ENCODE data around the gene DLGAP4.
"Not testable (repeated sequence)": the region's sequence is repeated elsewhere in the genome, so short reads cannot be mapped to it uniquely, and the experiment has no call there.

The DLGAP4 gene

GRCh38 chr20:36460648-36461599, 154.8 kb downstream of the DLGAP4 start:
- DNase-seq, result peak; percentile 87

DNA sequence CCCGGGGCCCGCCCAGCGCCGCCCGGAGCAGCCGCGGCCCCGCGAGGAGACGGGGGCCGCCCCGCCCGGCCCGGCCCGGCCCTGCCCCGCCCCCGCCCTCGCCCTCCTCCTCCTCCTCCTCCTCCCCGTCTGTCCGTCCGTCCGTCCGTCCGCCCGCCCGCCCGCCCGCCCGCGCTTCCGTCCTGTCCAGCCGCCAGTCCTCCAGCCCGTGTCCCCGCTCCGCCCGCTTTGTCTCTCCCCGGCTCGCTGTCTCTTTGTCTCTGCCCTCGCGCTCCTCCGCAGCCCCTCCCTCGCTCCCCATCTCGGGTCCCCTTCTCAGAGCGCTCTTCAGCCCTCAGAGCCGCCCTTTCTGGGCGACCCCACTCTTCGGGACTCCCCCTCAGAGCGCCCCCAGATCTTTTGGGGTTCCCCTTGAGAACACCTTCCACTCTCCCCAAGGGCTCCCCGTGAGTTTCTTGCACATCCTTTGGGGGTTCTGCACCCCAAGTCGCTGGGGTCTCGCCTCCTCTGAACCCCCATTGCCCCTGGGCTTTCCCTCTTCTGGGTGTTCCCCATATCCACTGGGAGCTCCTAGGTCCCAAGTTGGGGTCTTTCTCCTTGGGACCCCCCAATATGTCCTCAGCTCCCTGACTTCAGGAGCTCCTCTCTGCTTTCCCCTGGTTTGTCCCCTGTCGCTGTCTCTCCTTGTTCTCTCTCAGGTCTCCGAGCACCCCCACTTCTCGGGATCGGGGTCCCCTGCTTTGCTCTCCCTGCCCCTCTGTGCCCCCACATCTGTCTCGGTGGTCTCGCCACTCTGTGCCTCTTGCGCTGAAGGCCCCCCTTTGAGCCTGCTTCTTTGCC, 155.7 kb downstream of the DLGAP4 start:
- peak; percentile 34 for DNase-seq

GRCh38 chr20:36462440-36463211, 156.5 kb downstream of the DLGAP4 start:
- DNase-seq, result no peak

DNA sequence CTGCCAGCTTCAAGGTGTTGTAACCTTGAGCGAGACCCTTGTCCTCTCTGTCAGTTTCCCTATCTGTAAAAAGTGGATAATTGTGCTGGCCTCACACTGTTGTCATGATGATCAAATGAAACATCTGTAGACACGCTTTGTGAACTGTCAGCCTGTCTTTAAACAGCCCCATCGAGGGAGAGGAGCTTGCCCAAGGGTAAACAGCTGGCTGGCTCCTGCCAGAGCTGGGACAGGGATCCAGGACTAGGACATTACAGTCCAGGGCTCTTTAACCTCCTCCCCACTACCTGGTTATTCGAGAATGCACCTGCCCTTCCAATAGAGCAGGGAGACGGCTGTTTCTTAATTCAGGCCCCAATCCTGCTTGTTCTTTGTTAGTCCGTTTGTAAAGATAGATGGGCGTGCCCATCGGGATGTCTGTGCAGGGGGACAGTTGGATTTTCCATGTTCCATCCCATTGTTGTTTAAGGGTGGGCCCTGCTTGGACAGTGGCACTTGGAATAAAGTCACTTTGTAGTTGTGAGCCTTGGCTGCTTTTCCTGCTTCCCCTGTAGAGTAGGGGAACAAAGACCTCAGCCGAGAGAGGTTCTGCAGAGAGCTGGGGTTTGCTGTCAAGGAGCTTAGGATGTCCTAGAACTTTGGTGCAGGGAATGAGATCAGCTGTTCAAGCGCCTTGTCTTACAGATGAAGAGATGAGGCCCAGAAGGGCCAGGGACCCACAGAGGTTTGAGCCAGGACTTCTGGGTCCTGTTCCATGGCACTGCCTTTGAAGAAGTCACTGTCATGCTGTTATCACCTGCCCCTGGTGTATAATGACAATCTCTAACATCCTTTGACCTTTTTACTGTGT, 157.3 kb downstream of the DLGAP4 start:
- DNase-seq, result no peak

- peak; percentile 58 for DNase-seq
Observed at GRCh38 chr20:36465109-36466080, 159.3 kb downstream of the DLGAP4 start.

DNA sequence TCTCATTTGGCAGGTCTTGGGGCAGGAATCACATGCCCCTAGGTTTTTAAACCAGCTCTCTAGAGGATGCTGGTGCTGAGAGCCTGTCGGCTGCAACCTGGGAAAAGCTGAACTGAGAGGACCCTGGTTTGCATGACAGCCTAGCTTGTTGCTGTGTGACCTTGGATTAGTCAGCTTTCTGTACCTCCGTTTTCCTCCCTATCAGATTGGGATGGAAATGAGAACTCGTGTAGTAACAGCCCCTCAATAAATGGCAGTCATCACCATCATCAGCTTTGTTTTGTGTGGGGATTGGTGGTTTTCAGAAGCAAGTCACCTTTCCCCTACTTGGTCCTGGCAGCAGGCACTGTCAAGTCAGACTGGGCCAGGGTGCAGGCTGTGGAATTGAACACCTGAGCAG, 159.9 kb downstream of the DLGAP4 start:
- DNase-seq, result no peak

DNA sequence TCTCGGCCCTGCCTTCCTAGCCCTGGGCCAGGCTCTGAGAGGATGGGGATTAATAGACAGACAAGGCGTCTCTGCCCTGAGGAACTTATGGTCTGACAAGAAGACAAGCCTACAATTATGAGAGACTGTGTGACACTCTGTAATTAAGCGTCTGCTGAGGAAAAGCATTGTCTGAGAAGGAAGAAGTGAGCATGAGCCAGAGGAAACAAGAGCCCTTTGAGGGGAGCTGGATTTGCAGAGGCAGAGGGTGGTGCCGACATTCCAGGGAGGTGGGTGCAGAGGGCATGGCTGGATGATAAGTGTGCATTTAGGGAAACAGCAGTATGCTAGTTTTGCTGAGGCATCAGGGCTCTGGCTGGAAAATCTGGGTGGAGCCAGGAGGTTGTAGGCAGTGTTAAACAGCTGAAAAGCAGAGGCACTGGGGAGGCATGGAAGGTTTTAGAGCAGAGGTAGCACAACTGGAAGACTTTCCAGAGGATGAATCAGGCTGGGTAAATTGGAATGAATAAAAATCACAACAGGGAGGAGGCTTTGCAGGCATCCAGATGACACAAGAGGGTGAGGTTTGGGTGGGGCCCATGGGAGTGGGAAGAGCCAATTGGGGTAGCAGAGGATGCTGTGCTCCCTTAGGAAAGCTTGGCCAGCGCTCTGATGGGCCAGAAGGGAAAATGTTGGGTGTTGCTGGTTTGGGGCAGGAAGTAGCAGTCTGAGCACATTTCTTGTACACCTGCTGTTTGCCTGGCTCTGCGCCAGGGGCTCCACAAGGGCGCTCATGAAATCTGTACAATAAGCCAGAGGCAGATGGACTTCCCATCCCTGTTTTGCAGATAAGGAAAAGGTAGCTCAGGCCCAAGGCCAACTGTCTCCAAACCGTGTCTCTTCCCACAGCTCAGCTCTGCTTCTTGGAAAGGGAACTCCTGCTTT, 161.2 kb downstream of the DLGAP4 start:
- DNase-seq, result peak; percentile 18

GRCh38 chr20:36468149-36469000, 162.2 kb downstream of the DLGAP4 start:
- no peak for DNase-seq

GRCh38 chr20:36469973-36470372, 163.8 kb downstream of the DLGAP4 start:
- DNase-seq, result no peak

DNA sequence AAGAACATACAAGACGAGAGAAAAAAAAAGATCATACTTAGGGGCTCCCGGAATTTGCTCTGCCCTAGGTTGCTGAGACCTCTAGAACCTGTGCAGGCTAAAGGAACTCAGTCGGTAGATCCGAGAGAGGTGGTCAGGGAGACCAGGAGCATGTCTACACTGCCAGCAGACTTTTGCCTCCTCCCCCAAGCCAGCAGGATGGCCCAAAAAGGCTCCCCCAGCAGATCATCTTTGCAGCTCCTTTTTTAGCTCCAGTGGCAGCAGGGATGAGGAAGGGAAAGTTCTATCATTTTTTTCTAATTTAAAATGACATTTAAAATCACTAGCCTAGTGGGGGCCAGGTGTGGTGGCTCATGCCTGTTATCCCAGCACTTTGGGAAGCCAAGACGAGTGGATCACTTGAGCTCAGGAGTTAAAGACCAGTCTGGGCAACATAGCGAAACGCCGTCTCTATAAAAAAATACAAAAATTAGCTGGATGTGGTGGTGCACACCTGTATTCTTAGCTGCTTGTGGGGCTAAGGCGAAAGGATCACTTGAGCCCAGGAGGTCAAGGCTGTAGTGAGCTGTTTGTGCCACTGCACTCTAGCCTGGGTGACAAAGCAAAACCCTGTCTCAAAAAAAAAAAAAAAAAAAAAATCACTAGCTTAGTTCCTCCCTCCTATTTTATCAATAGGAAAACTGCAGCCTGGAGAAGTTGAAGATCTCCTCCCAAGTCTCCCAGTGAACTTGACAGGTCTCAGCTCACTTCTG, 165.9 kb downstream of the DLGAP4 start:
- no peak for DNase-seq

GRCh38 chr20:36472637-36473090, 166.5 kb downstream of the DLGAP4 start:
- DNase-seq, result peak; percentile 37

DNA sequence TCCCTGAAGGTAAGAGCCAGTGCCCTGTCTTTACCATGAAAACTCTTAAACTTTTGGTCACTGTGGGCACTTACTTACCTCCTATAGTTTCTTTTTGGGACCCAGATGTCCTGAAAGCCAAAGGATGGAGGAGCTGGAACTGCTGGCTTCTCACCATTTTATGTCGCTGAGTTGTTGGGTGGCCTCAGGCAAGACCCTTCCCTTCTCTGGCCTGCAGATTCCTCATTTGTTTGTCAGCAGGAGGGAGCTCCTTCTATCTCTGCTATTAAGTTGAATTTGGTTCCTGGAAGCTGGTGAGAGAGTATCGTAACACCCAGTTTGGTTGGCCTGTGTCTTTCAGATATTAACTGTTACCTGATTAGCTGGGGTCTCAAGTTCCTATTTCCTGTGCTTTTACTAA, 167.0 kb downstream of the DLGAP4 start:
- DNase-seq, result no peak

- no peak for DNase-seq
Observed at GRCh38 chr20:36474563-36474962, 168.4 kb downstream of the DLGAP4 start.

GRCh38 chr20:36475054-36475453, 168.9 kb downstream of the DLGAP4 start:
- DNase-seq, result not testable (repeated sequence)

DNA sequence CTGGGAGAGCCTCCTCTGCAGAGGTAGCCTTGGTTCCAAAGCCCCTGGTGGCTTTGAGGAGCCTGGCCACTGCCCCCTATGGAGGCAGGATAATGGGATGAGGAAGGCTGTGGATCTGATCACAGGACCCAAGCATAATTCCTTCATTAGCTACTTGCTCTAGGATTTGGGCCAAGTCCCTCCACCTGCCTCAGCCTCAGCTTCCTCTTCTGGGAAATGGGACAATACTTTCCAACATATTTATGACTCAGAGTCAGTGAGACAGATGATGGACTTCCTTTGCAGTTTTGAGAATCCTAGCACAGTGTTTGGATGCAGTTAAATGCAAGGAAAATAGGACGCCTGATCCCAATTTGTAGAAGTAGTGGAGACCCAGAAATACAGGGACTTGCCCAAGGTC, 171.3 kb downstream of the DLGAP4 start:
- DNase-seq, result no peak

DNA sequence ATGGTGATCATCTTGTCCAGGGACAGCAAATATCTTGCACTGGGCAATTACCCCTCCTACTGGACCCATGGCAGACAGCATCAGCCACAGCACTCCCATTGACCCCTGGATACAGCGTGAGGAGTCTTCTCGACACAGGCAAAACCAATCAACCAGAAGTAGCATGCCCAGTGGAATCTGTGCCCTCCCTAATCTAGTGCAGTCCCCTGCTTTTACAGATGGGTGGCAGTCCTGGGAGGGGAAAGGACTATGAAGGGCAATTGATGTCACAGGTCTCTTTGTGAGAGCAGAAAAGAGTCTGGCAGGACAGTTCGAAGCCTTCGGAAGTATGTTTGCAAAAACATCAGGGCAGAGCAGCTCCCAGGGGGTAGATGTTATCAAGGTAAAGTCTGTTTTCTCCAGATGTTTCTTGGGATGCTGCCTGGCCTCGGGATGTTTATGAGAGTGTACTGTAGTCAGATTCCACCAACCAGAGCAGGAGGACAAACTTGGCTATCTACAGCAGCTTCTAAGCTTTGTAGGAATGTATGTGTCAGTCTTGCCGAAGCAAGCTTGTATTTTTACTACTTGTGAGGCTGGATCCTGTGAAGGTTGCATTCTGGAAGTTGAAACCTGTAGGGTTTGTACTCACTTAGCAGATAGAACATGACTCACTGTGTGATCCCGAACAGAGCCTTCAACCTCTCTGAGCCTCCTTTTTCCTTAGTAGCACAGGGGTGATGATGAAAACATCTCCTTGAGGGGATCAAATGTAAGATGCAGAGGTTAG, 172.2 kb downstream of the DLGAP4 start:
- no peak for DNase-seq

GRCh38 chr20:36479938-36480337, 173.8 kb downstream of the DLGAP4 start:
- no peak for DNase-seq

Measured in stimulated activated CD4-positive, alpha-beta T cell treated with anti-CD3 and anti-CD28 coated beads, Interleukin-1b, Interleukin-23, amount 100 ng/mL, for 48 hours (primary cell).